Fibroblast of skin of scalp (primary cell): ENCODE results near the gene PRRC2A. TPM values are rescaled to one million over a fixed set of nuclear protein-coding genes. Genes with fewer than 3 reads are reported as not detected.

Experiments
- DNase-seq: peaks from one replicate; pipeline ENCODE4 v3.0.0-alpha.2; 2013
- polyA plus RNA-seq, 2 experiments: library from polyadenylated mRNA; unstranded; fragments of 120-200 nt; gene quantifications; one replicate each; pipeline ENCODE4 v1.2.1, GENCODE V29; 2013; ENCODE audit not compliant: insufficient read length in 2 of 2

Gene PRRC2A
- 171 TPM for polyA plus RNA-seq (2013, experiment 1 of 2; ENCODE audit: insufficient read length)
- 165 TPM for polyA plus RNA-seq (2013, experiment 2 of 2; ENCODE audit: insufficient read length)

DNA sequence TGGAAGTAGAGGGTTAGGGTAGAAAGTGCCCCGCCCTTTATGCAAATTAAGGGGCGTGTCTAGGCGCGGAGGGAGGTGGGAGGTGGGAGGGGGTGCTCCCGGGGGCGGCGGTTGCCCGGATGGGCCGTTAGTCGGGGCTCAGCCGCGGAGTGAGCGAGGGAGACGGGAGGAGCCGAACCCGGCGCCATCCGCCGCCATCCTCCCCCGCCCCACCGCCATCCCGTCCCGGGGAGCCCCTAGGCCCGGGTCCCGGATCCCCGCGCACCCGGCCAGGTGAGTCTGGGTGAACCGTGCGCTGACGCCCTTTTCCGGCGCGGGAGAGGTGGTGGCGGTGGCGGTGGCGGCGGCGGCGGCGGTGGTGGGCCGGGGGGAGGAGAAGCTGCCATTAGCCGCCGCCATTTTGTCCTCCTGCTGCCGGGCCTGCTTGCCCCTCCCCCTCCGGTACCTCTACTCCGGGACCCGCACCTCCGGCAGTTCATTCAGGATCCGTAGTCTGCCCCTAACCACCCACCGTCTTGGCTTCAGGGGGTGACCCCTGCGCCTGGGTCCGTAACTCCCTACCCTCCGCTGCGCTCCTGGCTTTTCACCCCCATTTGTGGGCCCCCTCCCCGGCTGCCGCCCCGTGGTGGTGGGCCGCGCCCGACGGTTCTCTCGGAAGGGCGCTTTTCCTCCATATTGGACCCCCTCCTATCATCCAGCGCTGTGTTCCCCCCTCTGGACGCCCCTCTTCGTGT, at the start of gene PRRC2A:
TSS of gene PRRC2A (plus strand) at position 130 of the 734 bp plus-strand sequence. CDS start 2,075 bp downstream, outside the sequence.
- DNase-seq, result no peak

DNA sequence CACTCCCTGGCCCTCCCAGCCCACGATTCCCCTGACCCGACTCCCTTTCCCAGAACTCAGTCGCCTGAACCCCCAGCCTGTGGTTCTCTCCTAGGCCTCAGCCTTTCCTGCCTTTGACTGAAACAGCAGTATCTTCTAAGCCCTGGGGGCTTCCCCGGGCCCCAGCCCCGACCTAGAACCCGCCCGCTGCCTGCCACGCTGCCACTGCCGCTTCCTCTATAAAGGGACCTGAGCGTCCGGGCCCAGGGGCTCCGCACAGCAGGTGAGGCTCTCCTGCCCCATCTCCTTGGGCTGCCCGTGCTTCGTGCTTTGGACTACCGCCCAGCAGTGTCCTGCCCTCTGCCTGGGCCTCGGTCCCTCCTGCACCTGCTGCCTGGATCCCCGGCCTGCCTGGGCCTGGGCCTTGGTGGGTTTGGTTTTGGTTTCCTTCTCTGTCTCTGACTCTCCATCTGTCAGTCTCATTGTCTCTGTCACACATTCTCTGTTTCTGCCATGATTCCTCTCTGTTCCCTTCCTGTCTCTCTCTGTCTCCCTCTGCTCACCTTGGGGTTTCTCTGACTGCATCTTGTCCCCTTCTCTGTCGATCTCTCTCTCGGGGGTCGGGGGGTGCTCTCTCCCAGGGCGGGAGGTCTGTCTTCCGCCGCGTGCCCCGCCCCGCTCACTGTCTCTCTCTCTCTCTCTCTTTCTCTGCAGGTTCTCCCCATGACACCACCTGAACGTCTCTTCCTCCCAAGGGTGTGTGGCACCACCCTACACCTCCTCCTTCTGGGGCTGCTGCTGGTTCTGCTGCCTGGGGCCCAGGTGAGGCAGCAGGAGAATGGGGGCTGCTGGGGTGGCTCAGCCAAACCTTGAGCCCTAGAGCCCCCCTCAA, 48.2 kb upstream of the PRRC2A start, which contains the start of gene LTA:
TSS of gene LTA (plus strand) at position 249 of the 871 bp plus-strand sequence. CDS start at position 703, 454 bp downstream.
- no peak for DNase-seq

DNA sequence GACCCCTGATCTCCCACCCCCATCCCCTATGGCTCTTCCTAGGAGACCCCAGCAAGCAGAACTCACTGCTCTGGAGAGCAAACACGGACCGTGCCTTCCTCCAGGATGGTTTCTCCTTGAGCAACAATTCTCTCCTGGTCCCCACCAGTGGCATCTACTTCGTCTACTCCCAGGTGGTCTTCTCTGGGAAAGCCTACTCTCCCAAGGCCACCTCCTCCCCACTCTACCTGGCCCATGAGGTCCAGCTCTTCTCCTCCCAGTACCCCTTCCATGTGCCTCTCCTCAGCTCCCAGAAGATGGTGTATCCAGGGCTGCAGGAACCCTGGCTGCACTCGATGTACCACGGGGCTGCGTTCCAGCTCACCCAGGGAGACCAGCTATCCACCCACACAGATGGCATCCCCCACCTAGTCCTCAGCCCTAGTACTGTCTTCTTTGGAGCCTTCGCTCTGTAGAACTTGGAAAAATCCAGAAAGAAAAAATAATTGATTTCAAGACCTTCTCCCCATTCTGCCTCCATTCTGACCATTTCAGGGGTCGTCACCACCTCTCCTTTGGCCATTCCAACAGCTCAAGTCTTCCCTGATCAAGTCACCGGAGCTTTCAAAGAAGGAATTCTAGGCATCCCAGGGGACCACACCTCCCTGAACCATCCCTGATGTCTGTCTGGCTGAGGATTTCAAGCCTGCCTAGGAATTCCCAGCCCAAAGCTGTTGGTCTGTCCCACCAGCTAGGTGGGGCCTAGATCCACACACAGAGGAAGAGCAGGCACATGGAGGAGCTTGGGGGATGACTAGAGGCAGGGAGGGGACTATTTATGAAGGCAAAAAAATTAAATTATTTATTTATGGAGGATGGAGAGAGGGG, 47.0 kb upstream of the PRRC2A start:
- no peak for DNase-seq

DNA sequence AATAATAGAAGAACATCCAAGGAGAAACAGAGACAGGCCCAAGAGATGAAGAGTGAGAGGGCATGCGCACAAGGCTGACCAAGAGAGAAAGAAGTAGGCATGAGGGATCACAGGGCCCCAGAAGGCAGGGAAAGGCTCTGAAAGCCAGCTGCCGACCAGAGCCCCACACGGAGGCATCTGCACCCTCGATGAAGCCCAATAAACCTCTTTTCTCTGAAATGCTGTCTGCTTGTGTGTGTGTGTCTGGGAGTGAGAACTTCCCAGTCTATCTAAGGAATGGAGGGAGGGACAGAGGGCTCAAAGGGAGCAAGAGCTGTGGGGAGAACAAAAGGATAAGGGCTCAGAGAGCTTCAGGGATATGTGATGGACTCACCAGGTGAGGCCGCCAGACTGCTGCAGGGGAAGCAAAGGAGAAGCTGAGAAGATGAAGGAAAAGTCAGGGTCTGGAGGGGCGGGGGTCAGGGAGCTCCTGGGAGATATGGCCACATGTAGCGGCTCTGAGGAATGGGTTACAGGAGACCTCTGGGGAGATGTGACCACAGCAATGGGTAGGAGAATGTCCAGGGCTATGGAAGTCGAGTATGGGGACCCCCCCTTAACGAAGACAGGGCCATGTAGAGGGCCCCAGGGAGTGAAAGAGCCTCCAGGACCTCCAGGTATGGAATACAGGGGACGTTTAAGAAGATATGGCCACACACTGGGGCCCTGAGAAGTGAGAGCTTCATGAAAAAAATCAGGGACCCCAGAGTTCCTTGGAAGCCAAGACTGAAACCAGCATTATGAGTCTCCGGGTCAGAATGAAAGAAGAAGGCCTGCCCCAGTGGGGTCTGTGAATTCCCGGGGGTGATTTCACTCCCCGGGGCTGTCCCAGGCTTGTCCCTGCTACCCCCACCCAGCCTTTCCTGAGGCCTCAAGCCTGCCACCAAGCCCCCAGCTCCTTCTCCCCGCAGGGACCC, 46.1 kb upstream of the PRRC2A start:
- no peak for DNase-seq

DNA sequence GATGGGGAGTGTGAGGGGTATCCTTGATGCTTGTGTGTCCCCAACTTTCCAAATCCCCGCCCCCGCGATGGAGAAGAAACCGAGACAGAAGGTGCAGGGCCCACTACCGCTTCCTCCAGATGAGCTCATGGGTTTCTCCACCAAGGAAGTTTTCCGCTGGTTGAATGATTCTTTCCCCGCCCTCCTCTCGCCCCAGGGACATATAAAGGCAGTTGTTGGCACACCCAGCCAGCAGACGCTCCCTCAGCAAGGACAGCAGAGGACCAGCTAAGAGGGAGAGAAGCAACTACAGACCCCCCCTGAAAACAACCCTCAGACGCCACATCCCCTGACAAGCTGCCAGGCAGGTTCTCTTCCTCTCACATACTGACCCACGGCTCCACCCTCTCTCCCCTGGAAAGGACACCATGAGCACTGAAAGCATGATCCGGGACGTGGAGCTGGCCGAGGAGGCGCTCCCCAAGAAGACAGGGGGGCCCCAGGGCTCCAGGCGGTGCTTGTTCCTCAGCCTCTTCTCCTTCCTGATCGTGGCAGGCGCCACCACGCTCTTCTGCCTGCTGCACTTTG, 45.1 kb upstream of the PRRC2A start, which contains the start of gene TNF:
TSS of gene TNF (plus strand) at position 231 of the 567 bp plus-strand sequence. CDS start at position 408, 177 bp downstream.
- no peak for DNase-seq

DNA sequence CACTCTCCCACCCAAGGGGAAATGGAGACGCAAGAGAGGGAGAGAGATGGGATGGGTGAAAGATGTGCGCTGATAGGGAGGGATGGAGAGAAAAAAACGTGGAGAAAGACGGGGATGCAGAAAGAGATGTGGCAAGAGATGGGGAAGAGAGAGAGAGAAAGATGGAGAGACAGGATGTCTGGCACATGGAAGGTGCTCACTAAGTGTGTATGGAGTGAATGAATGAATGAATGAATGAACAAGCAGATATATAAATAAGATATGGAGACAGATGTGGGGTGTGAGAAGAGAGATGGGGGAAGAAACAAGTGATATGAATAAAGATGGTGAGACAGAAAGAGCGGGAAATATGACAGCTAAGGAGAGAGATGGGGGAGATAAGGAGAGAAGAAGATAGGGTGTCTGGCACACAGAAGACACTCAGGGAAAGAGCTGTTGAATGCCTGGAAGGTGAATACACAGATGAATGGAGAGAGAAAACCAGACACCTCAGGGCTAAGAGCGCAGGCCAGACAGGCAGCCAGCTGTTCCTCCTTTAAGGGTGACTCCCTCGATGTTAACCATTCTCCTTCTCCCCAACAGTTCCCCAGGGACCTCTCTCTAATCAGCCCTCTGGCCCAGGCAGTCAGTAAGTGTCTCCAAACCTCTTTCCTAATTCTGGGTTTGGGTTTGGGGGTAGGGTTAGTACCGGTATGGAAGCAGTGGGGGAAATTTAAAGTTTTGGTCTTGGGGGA, 44.4 kb upstream of the PRRC2A start:
- no peak for DNase-seq

DNA sequence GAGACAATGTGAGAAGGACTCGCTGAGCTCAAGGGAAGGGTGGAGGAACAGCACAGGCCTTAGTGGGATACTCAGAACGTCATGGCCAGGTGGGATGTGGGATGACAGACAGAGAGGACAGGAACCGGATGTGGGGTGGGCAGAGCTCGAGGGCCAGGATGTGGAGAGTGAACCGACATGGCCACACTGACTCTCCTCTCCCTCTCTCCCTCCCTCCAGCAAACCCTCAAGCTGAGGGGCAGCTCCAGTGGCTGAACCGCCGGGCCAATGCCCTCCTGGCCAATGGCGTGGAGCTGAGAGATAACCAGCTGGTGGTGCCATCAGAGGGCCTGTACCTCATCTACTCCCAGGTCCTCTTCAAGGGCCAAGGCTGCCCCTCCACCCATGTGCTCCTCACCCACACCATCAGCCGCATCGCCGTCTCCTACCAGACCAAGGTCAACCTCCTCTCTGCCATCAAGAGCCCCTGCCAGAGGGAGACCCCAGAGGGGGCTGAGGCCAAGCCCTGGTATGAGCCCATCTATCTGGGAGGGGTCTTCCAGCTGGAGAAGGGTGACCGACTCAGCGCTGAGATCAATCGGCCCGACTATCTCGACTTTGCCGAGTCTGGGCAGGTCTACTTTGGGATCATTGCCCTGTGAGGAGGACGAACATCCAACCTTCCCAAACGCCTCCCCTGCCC, 43.5 kb upstream of the PRRC2A start:
- DNase-seq, result no peak

DNA sequence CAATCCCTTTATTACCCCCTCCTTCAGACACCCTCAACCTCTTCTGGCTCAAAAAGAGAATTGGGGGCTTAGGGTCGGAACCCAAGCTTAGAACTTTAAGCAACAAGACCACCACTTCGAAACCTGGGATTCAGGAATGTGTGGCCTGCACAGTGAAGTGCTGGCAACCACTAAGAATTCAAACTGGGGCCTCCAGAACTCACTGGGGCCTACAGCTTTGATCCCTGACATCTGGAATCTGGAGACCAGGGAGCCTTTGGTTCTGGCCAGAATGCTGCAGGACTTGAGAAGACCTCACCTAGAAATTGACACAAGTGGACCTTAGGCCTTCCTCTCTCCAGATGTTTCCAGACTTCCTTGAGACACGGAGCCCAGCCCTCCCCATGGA, 42.9 kb upstream of the PRRC2A start:
- DNase-seq, result no peak

DNA sequence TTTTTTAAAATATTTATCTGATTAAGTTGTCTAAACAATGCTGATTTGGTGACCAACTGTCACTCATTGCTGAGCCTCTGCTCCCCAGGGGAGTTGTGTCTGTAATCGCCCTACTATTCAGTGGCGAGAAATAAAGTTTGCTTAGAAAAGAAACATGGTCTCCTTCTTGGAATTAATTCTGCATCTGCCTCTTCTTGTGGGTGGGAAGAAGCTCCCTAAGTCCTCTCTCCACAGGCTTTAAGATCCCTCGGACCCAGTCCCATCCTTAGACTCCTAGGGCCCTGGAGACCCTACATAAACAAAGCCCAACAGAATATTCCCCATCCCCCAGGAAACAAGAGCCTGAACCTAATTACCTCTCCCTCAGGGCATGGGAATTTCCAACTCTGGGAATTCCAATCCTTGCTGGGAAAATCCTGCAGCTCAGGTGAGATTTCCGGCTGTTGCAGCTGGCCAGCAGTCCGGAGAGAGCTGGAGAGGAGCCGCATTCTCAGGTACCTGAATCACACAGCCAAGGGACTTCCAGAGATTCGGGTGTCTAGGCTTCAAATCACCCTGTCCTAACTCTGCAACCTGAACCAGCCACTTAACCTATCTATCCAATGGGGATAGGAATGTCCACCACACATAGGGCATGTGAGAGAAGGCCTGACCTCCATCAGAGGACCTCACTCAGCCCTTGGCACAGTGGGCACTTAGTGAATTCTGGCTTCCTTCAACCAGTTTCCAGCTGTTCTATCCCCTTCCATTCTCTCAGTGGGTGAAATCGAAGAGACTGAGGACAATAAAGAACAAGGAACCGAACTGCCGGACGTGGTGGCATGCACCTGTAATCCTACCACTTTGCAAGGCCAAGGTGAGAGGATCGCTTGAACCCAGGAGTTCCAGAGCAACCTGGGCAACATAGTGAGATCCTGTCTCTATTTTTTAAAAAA, 42.1 kb upstream of the PRRC2A start:
- DNase-seq, result no peak

DNA sequence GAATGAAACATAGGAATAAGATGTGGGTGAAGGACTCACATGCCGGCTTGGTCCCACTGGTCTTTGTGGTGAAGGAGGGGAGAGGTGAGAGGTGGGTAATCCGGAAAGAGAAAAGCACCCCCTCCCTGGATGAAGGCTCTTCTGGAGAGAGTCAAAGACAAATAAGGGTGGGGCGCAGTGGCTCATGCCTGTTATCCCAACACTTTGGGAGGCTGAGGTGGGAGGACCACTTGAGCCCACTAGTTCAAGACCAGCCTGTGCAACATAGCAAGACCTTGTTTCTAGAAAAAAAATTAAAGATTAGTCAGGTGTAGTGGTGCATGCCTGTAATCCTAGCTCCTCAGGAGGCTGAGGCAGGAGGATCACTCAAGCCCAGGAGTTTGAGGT, 41.4 kb upstream of the PRRC2A start:
- no peak for DNase-seq

DNA sequence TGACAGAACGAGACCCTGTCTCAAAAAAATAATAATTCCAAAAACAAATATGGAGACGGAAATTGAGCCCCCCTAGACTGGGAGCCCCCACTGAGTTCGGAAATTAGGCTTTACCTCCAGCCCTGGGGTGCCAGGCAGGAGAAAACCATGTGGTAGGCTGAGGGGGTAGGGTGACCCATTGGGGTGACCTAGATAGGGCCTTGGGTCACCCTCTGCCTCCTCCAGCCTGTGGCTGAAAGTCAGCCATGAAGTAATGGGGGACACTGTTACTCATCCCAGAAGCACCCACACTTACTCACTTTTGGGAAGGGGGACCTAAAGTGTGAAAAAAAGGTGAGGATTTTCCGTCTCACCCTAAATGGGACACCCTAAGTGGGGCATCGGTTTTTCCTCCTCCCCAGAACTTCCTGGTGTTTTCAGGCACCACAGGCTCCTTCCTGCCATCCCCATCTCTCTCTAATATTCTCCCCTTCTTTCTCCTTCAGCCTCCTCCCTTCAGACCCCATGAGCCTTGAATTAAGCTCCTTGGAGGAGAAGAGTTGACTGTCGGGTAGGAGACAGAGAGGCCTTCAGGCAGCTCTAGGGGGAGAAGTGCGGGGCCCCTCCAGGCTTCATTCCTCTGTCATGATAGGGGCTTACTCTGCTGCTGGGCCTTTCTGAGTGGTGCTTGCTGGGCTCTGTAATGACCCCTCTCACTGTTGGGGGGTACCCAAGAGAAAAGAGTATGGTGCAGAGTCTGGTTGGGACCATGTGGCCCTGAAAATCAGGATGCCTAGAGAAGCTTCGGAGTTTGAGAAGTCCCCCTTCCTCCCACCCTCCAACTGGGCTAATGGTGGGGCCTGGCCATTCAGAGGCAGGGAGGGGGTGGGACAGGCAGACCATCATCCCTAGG, 40.7 kb upstream of the PRRC2A start:
- DNase-seq, result no peak

DNA sequence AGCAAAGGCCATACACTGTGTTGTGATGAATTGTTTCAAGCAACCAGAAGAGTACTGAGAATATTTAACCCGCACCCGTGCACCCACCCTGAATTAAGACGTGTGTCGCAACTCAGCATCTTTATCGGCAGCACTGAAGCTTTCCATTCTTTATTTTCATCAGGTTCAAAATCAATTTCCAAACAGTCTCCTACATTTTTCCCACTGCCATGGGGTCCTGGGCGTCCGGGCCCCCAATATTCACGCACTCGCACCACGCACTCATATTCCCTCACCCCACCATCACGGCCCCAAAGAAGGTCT, 40.1 kb upstream of the PRRC2A start:
- DNase-seq, result no peak

DNA sequence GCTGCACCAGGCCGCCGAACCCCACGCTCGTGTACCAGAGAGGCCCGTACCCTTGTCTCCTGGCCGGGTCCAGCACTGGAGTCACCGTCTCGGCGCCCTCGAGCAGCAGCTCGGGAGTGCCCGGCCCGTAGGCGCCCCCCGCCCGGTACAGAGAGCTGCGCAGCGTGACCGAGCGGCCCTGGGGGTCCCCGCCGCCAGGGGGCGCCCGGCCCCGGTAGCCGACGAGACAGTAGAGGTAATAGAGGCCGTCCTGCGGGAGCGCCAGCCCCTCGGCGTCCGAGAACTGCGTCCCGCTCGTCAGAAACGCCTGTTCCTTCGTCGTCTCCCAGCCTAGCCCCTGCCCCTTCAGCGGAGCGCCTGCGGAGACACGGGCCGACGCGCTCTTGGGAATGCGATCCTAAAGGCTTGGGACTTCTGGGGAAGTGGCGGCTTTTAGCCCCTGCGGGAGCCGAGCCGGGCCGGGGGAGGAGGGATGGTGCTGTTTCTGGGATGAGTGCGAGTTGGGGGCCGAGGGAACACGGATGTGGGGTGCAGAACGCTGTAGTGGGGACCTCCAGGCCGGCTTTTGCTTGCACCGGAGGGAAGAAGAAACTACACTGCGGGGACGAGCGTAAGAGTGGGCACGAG, 39.6 kb upstream of the PRRC2A start:
- DNase-seq, result peak; percentile 79

DNA sequence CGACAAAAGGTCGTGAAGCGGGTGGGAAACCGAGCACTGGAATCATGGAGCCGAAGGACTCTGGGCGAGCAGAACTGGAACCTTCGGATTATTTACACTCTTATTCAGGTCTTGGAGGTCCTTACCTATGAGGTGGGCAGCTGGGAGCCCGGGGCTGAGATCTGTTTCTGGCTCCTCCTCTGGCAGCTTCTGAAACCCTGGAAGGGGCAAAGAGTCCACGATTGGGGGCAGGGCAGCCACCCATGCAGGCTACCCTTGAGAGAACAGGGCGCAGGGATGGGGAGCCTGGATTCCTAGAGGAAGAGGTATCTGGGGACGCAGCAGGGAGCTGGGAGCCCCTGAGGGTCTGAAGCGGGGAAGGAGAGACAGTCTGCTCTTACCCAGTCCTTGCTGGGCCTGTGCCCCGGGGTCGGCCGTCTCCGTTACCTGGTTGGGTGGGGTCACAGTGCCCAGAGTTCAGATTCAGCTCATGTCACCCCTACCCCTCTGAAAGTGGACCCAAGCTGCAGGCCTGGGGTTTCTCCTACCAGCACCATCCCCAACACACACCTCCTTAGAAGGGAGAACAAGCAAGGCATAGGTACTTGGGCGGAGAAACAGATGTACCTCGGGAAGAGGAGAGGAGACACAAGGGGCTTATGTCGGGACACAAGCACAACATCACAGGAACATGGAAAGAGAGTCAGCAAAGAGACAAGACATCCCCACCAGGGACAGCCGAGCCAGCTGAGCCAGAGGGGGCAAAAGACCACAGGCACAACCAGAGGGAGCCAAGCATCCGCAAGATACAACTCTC, 38.9 kb upstream of the PRRC2A start:
- peak; percentile 12 for DNase-seq

DNA sequence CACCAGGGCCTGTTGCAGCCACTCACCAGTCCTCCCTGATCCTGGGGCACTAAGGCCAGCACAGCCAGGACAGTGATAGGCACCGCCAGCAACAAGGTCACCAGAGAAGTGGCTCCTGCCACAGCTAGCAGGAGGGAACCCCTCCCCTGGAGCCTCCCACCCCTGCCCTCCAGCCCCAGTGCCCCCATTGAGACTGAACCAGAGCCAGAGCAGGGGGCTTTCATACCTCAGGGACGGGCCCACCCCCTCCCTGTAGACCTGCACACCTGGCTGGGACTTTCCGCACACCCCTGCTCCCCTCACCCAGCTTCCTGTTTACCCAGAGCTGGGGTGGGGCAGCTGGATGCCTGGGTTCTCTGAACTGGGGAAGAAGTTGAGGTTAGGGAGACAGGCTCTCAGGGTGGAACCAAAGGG, 38.3 kb upstream of the PRRC2A start, which contains the start of gene LTB:
TSS of gene LTB (minus strand) at position 195 of the 414 bp plus-strand sequence. CDS start at position 188, 7 bp downstream.
- no peak for DNase-seq

DNA sequence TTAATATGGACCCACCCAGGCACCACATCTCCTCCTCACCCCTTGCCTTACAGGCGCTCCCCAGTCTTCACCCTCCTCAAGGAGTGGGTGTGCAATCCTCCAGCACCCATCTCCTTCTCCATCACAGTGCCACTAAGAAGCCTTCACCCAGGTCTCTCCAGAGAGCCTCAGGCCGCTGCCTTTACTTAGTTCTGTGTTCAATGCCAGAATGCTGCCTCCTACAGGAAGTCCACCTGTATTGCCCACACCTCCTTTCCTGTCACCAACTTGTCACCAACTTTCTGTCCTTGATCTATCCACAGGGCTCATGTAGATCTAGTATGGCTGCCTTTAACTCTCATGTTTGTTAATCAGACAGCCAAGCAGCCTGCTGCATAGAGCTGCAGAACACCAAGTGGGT, 35.0 kb upstream of the PRRC2A start:
- DNase-seq, result no peak
